GM12878 (cell line): ENCODE data around the gene GRIP2. TPM values are rescaled to one million over a fixed set of nuclear protein-coding genes. Genes with fewer than 3 reads are reported as not detected.

Experiments used
- ATAC-seq: fragments of 200-7000 bp; cut with Tn5 transposase; 3 replicates; pipeline ENCODE4 v1.9.1; 2020; ENCODE audit warnings: mild to moderate bottlenecking, moderate library complexity
- BruUV-seq: library from RNA; stranded (reverse); fragments of 400-500 nt; replicated peaks from 2 replicates; lab custom pipeline; 2021; lab: Mats Ljungman, UMichigan
- CTCF ChIA-PET: fragments of 300-600 bp; sonication (Branson Sonifier 250); formaldehyde crosslinking; extraction: SDS; loops from one replicate; lab custom pipeline; 2021; ENCODE audit warnings: inconsistent platforms; lab: Yijun Ruan, JAX
- POLR2A ChIA-PET: fragments of 350-600 bp; formaldehyde crosslinking; extraction: SDS; loops from one replicate; lab custom pipeline; 2021; ENCODE audit warnings: inconsistent platforms; lab: Charles Lee
- RAD21 ChIA-PET: fragments of 300-600 bp; sonication (Branson Sonifier 250); formaldehyde crosslinking; loops from one replicate; lab custom pipeline; 2023; ENCODE audit warnings: antibody characterized with exemption; ENCODE audit not compliant: unreplicated experiment; lab: Charles Lee
- SMC1A ChIA-PET: fragments of 300-600 bp; sonication (Branson Sonifier 250); formaldehyde crosslinking; loops from one replicate; lab custom pipeline; 2023; ENCODE audit not compliant: unreplicated experiment, uncharacterized antibody; lab: Charles Lee
- DNase-seq: peaks from one replicate; pipeline ENCODE4 v3.0.0-alpha.2; 2011; ENCODE audit warnings: low read depth, low spot score
- FAIRE-seq: peaks from 3 replicates; lab custom pipeline; 2011; peaks lifted over from hg19 to GRCh38; lab: Jason Lieb, UNC
- H2AFZ ChIP-seq: 2 replicates; pipeline ENCODE4 v1.6.0; 2011; ENCODE audit warnings: low read depth, low read length, control low read depth; ENCODE audit not compliant: control insufficient read depth
- H3K27ac ChIP-seq: 2 replicates; pipeline ENCODE4 v1.5.1; 2011; ENCODE audit warnings: control low read depth; ENCODE audit not compliant: control insufficient read depth, insufficient read depth
- H3K27me3 ChIP-seq, 2 experiments: replicated peaks in 1 of 2; 2 replicates each; pipeline versions ENCODE4 v1.6.0 to v1.6.1; 2011; ENCODE audit warnings: low read length in 1 of 2; ENCODE audit not compliant: control insufficient read depth in 2 of 2, insufficient read depth in 2 of 2
- H3K36me3 ChIP-seq, 2 experiments: 2 replicates each; pipeline ENCODE4 v1.5.1; 2011; ENCODE audit warnings: low read length in 1 of 2; ENCODE audit not compliant: control insufficient read depth in 2 of 2, insufficient read depth in 2 of 2
- H3K4me1 ChIP-seq: 2 replicates; pipeline ENCODE4 v1.6.1; 2011; ENCODE audit warnings: mild to moderate bottlenecking, low read length, moderate library complexity, mixed read lengths; ENCODE audit not compliant: control insufficient read depth, insufficient read depth
- H3K4me2 ChIP-seq: 2 replicates; pipeline ENCODE4 v1.6.0; 2011; ENCODE audit warnings: control low read depth; ENCODE audit not compliant: control insufficient read depth, insufficient read depth
- H3K4me3 ChIP-seq: fragments of 200-600 bp; sonication (generic); 2 replicates; pipeline ENCODE4 v1.5.1; 2016
- H3K79me2 ChIP-seq: 2 replicates; pipeline ENCODE4 v1.6.0; 2011; ENCODE audit warnings: low read length; ENCODE audit not compliant: control insufficient read depth, insufficient read depth
- H3K9ac ChIP-seq: 2 replicates; pipeline ENCODE4 v1.8.0; 2011; ENCODE audit warnings: low read length, control low read depth, mixed read lengths; ENCODE audit not compliant: control insufficient read depth, insufficient read depth
- H3K9me3 ChIP-seq: replicated peaks from 3 replicates; pipeline ENCODE4 v1.5.1; 2011; ENCODE audit warnings: mild to moderate bottlenecking, low read length; ENCODE audit not compliant: control insufficient read depth, insufficient read depth
- H4K20me1 ChIP-seq: 2 replicates; pipeline ENCODE4 v1.6.0; 2011; ENCODE audit not compliant: control insufficient read depth, insufficient read depth
- EP300 ChIP-seq, 2 experiments: fragments of 150-350 bp in 1 of 2; IDR thresholded peaks; 2 replicates each; pipeline ENCODE4 v1.6.1; 2011 to 2012; ENCODE audit warnings: low read depth in 2 of 2, low read length in 2 of 2, borderline replicate concordance in 1 of 2, improper control_type of control experiment in 1 of 2, inconsistent platforms in 1 of 2; ENCODE audit not compliant: control insufficient read depth in 1 of 2
- HDAC6 ChIP-seq: fragments of 200-600 bp; sonication (generic); IDR thresholded peaks from one replicate; pipeline ENCODE4 v1.8.0; 2017; ENCODE audit warnings: antibody characterized with exemption; ENCODE audit not compliant: unreplicated experiment
- WGBS: methylation state at CpG from one replicate; pipeline ENCODE4 v1.1.6; 2016; ENCODE audit warnings: low lambda C conversion rate; ENCODE audit not compliant: insufficient replicate concordance, insufficient coverage; ENCODE audit errors: missing lambda C conversion rate; 5-methylcytosine and 5-hydroxymethylcytosine counted together
- in situ Hi-C: fragments of 300-500 bp; cut with MboI; formaldehyde crosslinking; loops from 9 replicates; pipeline ENCODE4 v1.14.3; 2018; ENCODE audit warnings: mixed read lengths
- intact Hi-C: fragments of 100-400 bp; cut with micrococcal nuclease; formaldehyde crosslinking; loops from one replicate; pipeline ENCODE4 v1.14.2; 2022; ENCODE audit not compliant: unreplicated experiment
- polyA plus RNA-seq, 11 experiments: library from polyadenylated mRNA; depleted of rRNA in 4 of 11; unstranded in 6 of 11; stranded (reverse) in 5 of 11; fragments of >200 nt; fragmentation: Nextera tagmentation in 4 of 11; fragmentation: Illumina TruSeq in 1 of 11; extraction: Ambion mirVana in 4 of 11; extraction: Trizol in 1 of 11; gene quantifications; 1 replicate in 1 of 11; 2 replicates in 10 of 11; pipeline versions ENCODE4 v1.2.1 to v1.2.3, GENCODE V29; 2011 to 2016; ENCODE audit warnings: inconsistent platforms in 2 of 11, missing spikeins in 2 of 11, low read depth in 1 of 11
- total RNA-seq, 4 experiments: library from RNA; depleted of rRNA in 3 of 4; stranded (reverse); fragments of >200 nt in 3 of 4; fragmentation: Illumina TruSeq in 1 of 4; extraction: Trizol in 1 of 4; gene quantifications; 2 replicates each; pipeline versions ENCODE4 v1.2.1 to v1.2.3, GENCODE V29; 2013 to 2021
- TF ChIP-seq, protein P1 (sequence below): fragments of 450-650 bp; formaldehyde crosslinking; IDR thresholded peaks from 2 replicates; pipeline ENCODE4 v1.5.0; 2022; ENCODE audit warnings: mild to moderate bottlenecking, missing genetic modification characterization

GRIP2 gene
- total and polyA plus RNA-seq, 10 of the 15 experiments (the other 5 are each of a cell fraction or from before 2014, with no cell fraction given): not detected

DNA sequence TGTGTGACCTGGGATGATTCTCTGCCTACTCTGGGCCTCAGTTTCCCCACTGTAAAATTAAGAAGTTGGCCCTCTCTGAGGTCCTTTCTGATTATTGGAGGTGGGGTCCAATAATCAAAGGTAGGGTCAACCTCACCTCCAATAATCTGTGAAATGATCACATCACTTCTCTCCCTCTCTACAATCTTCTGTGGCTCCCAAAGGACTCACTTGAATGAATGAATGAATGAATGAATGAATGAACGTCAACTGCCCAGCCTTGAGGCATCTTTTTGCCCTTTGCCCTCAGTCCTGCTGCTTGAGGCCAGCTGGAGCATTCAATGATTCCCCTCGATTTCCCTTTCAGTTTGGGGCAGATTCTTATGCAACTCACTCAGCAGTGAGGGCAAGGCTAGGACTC lies 26.7 kb upstream of the GRIP2 start:
- TF ChIP-seq EP300 (IDR thresholded peaks at IDR 0.05; ENCODE audit: borderline replicate concordance in 1 of 2, control insufficient read depth in 1 of 2, low read depth in 2 of 2, low read length in 2 of 2) (no peak), HDAC6 (no peak)
- TF ChIP-seq, protein P1, sequence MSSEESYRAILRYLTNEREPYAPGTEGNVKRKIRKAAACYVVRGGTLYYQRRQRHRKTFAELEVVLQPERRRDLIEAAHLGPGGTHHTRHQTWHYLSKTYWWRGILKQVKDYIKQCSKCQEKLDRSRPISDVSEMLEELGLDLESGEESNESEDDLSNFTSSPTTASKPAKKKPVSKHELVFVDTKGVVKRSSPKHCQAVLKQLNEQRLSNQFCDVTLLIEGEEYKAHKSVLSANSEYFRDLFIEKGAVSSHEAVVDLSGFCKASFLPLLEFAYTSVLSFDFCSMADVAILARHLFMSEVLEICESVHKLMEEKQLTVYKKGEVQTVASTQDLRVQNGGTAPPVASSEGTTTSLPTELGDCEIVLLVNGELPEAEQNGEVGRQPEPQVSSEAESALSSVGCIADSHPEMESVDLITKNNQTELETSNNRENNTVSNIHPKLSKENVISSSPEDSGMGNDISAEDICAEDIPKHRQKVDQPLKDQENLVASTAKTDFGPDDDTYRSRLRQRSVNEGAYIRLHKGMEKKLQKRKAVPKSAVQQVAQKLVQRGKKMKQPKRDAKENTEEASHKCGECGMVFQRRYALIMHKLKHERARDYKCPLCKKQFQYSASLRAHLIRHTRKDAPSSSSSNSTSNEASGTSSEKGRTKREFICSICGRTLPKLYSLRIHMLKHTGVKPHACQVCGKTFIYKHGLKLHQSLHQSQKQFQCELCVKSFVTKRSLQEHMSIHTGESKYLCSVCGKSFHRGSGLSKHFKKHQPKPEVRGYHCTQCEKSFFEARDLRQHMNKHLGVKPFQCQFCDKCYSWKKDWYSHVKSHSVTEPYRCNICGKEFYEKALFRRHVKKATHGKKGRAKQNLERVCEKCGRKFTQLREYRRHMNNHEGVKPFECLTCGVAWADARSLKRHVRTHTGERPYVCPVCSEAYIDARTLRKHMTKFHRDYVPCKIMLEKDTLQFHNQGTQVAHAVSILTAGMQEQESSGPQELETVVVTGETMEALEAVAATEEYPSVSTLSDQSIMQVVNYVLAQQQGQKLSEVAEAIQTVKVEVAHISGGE (CRISPR knock-in tag): no peak
- TF ChIP-seq, all 136 proteins: peak for 0
- BruUV-seq: no TSS peak
- no peaks in the 10 kb centered on the region for H4K20me1 ChIP-seq
- ChIA-PET SMC1A (no interaction called here), CTCF (no interaction called here), RAD21 (no interaction called here), POLR2A (no interaction called here)
- no peaks in the 10 kb centered on the region for H3K9me3 ChIP-seq
- no peaks in the 10 kb centered on the region for H3K36me3 ChIP-seq
- intact Hi-C loops (no loop called here), in situ Hi-C loops (no loop called here)
- DNase-seq (no peak), FAIRE-seq (no peak), ATAC-seq (no peak)
- H3K79me2 ChIP-seq: no peaks in the 10 kb centered on the region
- WGBS: 0% methylated on average over 2 of the region's 2 CpGs
- no peak overlapping the region for H2AFZ ChIP-seq
- H3K27ac ChIP-seq: no peak overlapping the region
- no peak overlapping the region for H3K4me3 ChIP-seq
- no peak overlapping the region for H3K4me2 ChIP-seq
- H3K9ac ChIP-seq: no peak overlapping the region
- H3K4me1 ChIP-seq: no peaks in the 10 kb centered on the region
- peaks cover 2% of the 10 kb centered on the region in 2 experiments; a peak in 3 of 4 replicates for H3K27me3 ChIP-seq
